BJ (cell line): Measurements from ENCODE around the gene CLOCK. TPM values are rescaled to one million over a fixed set of nuclear protein-coding genes. Genes with fewer than 3 reads are reported as not detected.

Source experiments
- CTCF ChIA-PET: fragments of 350-600 bp; formaldehyde crosslinking; extraction: SDS; loops from one replicate; lab custom pipeline; 2021; ENCODE audit warnings: antibody characterized with exemption, inconsistent platforms; lab: Yijun Ruan, JAX
- POLR2A ChIA-PET: fragments of 300-600 bp; sonication (Branson Sonifier 250); formaldehyde crosslinking; extraction: SDS; loops from one replicate; lab custom pipeline; 2021; ENCODE audit warnings: antibody characterized with exemption; lab: Charles Lee
- DNase-seq: peaks from one replicate; pipeline ENCODE4 v3.0.0-alpha.2; 2011; ENCODE audit warnings: low read depth
- H3K27me3 ChIP-seq: 2 replicates; pipeline ENCODE4 v1.6.0; 2011; ENCODE audit warnings: low read length; ENCODE audit not compliant: control insufficient read depth, insufficient read depth
- H3K36me3 ChIP-seq: 2 replicates; pipeline ENCODE4 v1.5.1; 2011; ENCODE audit warnings: low read length; ENCODE audit not compliant: control insufficient read depth, insufficient read depth
- H3K4me3 ChIP-seq: 2 replicates; pipeline ENCODE4 v1.5.1; 2011; ENCODE audit warnings: low read depth, mild to moderate bottlenecking, control low read depth, low read length
- polyA plus RNA-seq: library from polyadenylated mRNA; depleted of rRNA; stranded (reverse); fragments of >200 nt; gene quantifications from 2 replicates; pipeline ENCODE4 v1.2.3, GENCODE V29; 2011
- TF ChIP-seq, protein P1 (sequence below): IDR thresholded peaks from 2 replicates; pipeline ENCODE4 v1.5.1; 2011; ENCODE audit warnings: low read depth, mild to moderate bottlenecking, control low read depth, inconsistent platforms, low read length, moderate library complexity; ENCODE audit not compliant: insufficient read depth

The CLOCK gene
- polyA plus RNA-seq, 1 experiment = 14.5 TPM

DNA sequence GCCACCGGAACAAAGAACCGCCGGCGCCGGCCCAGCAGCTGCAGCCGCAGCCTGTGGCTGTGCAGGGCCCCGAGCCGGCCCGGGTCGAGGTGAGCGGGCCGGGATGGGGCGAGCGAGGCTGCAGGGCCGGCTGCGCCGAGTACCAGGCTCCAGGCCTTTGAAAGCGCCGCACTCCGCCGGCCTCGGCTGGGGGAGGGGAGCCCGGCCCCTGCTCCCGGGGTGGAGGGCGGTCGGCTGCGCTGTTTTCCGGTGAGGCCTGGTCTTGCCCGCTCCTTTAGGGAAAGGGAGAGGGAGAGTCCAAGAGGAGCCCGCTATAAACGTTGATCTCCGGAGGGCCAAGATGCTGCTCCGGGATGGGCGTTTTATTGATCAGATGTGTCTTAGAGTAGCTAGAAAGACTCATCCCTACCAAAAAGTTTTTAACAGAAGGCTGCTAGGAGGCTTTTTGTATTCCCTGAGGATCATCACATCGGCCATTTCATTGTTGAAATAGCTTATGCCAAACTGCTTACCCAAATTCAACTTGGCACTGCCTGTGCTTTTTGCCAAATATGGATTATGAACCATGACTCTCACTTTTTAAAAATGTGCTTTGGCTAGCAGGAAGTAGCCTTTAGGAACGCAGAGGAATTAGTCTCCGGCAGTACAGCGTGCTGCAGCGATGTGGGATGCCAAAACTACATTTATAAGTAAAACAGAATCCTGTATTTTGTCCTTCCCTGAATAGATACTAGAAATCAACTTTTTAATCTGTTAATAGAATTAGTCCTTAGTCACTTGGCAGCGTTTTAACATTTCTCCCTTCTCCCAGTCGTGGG is 150.2 kb downstream of the CLOCK start:
- ChIA-PET POLR2A (interaction anchor here (1.1 kb wide), 1 partner anchor 51 kb away, joined by 5 read pairs; the partner anchor contains the start of gene SRD5A3), CTCF (interaction anchor here (0.6 to 1.0 kb wide), 2 partner anchors 50 to 880 kb away, joined by 3 read pairs; no protein-coding TSS in a partner anchor)
- TF ChIP-seq, protein P1, sequence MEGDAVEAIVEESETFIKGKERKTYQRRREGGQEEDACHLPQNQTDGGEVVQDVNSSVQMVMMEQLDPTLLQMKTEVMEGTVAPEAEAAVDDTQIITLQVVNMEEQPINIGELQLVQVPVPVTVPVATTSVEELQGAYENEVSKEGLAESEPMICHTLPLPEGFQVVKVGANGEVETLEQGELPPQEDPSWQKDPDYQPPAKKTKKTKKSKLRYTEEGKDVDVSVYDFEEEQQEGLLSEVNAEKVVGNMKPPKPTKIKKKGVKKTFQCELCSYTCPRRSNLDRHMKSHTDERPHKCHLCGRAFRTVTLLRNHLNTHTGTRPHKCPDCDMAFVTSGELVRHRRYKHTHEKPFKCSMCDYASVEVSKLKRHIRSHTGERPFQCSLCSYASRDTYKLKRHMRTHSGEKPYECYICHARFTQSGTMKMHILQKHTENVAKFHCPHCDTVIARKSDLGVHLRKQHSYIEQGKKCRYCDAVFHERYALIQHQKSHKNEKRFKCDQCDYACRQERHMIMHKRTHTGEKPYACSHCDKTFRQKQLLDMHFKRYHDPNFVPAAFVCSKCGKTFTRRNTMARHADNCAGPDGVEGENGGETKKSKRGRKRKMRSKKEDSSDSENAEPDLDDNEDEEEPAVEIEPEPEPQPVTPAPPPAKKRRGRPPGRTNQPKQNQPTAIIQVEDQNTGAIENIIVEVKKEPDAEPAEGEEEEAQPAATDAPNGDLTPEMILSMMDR = no peak
- Histone ChIP-seq H3K36me3 (peaks cover 3% of the 10 kb centered on the region; the same call in 1 of the 2 replicates), H3K4me3 (peak overlapping the region; percentile 53), H3K27me3 (no peaks in the 10 kb centered on the region)
- DNase-seq = no peak

DNA sequence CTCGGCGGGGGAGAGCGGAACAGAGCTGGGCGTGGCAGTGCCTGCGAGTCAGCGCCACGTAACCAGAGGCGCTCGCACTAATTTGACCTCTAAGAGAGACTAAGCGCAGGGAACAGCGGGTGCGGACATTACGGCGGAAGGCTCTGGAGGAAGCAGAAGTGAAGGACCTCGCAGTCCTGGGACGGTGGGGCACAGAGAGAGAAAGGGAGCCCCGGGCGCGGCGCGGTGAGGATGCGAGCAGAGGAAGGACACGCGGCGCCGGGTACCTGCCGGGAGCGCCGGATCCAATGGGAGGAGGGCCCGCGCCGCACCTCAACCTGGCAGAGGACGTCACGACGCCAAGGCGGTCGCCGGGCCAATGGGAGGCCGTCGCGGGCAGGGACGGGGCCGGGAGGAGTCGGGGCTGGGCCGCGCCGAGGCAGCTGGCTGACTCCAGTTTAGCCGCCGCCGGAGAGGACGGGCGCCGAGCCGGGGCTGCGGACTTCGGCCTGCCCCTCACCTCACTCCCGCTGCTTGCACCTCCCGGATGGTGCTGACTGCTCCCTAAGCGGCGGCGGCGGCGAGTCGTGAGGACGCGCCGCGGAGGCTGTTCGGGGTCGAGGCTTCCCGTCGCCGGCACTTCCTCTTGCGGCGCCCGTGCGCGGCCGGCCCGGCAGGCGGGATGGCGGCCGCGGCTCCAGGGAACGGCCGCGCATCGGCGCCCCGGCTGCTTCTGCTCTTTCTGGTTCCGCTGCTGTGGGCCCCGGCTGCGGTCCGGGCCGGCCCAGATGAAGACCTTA is 151.0 kb downstream of the CLOCK start, which contains the start of gene TMEM165:
TSS of gene TMEM165 (plus strand) at position 429 of the 779 bp plus-strand sequence. CDS start at position 662, 233 bp downstream.
- TF ChIP-seq, protein P1 = no peak
- POLR2A ChIA-PET = interaction anchor here (0.6 to 1.1 kb wide), 2 partner anchors 50 to 436 kb away, joined by 3 to 5 read pairs; partner anchors contain the start of gene SRD5A3

DNA sequence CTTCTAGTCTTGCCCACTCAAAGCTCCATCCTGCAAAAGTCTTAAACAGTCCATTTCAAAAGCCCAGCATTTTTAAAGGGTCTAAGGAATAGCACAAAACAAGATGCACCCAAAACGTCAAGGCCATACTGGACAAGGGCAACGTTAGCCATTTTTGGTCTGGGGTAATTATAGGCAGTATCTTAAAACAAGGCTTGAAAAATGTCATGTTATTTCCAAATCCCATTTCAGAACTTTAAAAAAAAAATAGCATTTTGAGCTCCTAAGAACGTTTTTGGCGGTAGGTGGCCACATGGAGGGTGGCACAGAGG is 151.5 kb downstream of the CLOCK start:
- POLR2A ChIA-PET = interaction anchor here (0.6 to 1.1 kb wide), 2 partner anchors 49 to 435 kb away, joined by 3 to 5 read pairs; partner anchors contain the start of gene SRD5A3
- peak overlapping the region; percentile 53 for H3K4me3 ChIP-seq
- H3K27me3 ChIP-seq = no peaks in the 10 kb centered on the region
- H3K36me3 ChIP-seq = peaks cover 3% of the 10 kb centered on the region; the same call in 1 of the 2 replicates
- CTCF ChIA-PET = interaction anchor here (0.6 to 1.4 kb wide), 6 partner anchors 9 to 463 kb away, joined by 3 to 6 read pairs (median 3); no protein-coding TSS in a partner anchor
- TF ChIP-seq, protein P1 = peak; percentile 23; the same call in 1 of the 2 replicates
- DNase-seq = no peak

More for the DNA sequence above, 151.0 kb downstream of the CLOCK start, which contains the start of gene TMEM165:
- H3K36me3 ChIP-seq = peaks cover 3% of the 10 kb centered on the region; the same call in 1 of the 2 replicates
- peak within 1 kb of the TSS; percentile 53 for H3K4me3 ChIP-seq
- H3K27me3 ChIP-seq = no peaks in the 10 kb centered on the region
- peak; percentile 32 for DNase-seq
- CTCF ChIA-PET = interaction anchor here (0.6 to 1.4 kb wide), 7 partner anchors 10 to 881 kb away, joined by 3 to 6 read pairs (median 3); no protein-coding TSS in a partner anchor

DNA sequence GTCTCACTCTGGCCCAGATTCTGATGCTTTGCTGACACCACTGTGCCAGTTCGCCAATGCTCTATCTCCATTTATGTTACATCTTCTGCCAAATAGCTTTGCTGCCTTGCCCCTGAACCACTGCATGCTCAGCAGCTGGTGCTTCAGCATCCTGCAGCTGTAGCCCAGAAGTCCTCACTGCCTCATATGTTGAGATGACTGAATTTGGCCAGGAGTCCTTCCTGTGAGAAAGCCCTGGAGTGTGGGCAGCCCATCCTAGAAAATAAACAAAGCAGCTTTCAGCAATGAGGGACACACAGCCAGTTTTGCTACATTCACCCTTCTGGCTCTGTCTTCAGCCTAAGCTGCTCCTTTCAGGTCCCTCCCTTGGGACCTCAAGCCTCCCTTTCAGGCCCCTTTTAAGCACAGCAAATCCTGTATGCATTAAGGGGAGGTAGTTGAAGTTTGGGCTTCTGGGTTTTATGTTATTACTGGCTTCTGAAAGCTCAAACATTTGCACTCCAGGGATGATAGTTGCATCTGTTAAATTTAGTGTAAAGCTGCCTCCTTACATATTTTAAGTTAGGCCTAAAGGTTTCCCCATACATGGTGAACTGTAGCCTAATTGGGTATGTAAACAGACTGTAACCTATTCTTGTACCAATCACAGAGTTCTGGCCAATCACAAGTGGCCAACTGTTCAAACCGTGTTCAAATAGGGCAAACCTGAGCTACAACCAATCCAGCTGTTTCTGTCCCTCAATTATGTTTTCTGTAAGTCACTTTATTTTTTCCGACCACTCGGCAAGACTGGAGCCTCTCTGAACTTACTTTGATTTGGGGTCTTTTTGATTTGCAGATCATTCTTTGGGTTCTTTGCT is 153.0 kb downstream of the CLOCK start:
- H3K36me3 ChIP-seq = 0 out of 2 replicates have a peak, but pooled peaks cover 1% of the 10 kb centered on the region
- ChIA-PET POLR2A (no interaction called here), CTCF (interaction anchor here (0.6 to 1.4 kb wide), 5 partner anchors 9 to 151 kb away, joined by 3 to 6 read pairs (median 4); partner anchors contain the start of gene SRD5A3)
- H3K27me3 ChIP-seq = no peaks in the 10 kb centered on the region
- no peak overlapping the region for H3K4me3 ChIP-seq
- DNase-seq = no peak
- TF ChIP-seq, protein P1 = no peak
